Measurements from ENCODE around the gene NSUN5.
"Not testable (repeated sequence)": the region's sequence is repeated elsewhere in the genome, so short reads cannot be mapped to it uniquely, and the experiment has no call there.

DNA sequence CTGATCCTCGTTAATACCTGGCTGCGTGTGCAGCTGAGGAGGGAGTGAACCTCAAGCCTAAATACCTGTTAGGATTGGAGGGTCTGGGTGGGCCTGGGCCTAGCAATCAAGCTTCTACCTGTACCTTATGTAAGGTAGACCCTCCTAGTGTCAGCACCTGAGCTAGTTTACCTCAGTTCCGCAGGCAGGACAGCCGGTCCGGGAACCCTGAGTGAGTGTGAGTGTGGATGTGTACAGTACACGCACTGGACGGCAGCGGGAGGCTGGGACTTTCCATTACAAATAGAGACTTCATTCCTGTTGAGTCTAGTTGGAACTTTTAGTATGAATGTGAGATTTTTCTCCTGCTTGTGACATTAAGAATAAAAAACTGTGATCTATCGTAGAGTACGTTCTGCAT is 5.8 kb downstream of the NSUN5 start:
- TF ChIP-seq CTCF, POLR2A (IDR thresholded peaks at IDR 0.05): not testable (repeated sequence)
